K562 treated with DMSO at 1 percent for 12 hours (cell line): Measurements from ENCODE around the gene TRIM15. TPM values are rescaled to one million over a fixed set of nuclear protein-coding genes. Genes with fewer than 3 reads are reported as not detected.

Experiments
- total RNA-seq: library from RNA; unstranded; fragments of 300-600 nt; gene quantifications from 2 replicates; pipeline ENCODE4 v1.2.3, GENCODE V29; 2022; ENCODE audit not compliant: insufficient read depth

TRIM15 gene
- not detected in 2 replicates for total RNA-seq

DNA sequence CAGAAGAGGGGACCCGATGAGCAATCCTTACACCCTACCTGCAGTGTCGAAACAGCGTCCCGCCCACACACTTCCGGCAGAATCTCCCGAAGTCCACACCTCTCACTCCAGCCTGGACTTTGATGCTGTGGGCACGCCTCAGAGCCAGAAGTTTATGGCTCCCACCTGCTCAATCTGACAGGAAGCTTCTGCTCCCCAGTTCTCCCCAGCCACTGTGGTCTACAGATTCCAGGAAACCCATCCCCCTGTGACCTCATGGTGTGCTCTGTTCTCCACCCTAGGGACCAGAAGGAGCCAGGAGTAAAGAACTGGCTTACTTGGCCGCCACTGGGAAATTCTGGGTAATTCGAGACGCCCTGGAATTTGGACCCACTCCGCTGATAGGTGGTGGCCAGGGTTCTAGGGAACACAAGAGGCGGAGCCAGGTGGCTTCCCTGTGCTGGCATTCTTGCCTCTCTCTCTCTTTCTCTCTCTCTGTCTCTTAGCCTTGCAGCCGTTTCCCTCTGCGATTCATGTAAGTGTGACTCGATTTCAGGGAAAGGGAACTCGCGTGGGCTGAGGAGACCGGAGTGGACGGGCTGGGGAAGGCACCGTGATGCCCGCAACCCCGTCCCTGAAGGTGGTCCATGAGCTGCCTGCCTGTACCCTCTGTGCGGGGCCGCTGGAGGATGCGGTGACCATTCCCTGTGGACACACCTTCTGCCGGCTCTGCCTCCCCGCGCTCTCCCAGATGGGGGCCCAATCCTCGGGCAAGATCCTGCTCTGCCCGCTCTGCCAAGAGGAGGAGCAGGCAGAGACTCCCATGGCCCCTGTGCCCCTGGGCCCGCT, at the start of gene TRIM15:
Gene TRIM15, plus strand, starts transcription at position 457 of the 828 bp plus-strand sequence. Its CDS starts 139 bp downstream, at position 596.

DNA sequence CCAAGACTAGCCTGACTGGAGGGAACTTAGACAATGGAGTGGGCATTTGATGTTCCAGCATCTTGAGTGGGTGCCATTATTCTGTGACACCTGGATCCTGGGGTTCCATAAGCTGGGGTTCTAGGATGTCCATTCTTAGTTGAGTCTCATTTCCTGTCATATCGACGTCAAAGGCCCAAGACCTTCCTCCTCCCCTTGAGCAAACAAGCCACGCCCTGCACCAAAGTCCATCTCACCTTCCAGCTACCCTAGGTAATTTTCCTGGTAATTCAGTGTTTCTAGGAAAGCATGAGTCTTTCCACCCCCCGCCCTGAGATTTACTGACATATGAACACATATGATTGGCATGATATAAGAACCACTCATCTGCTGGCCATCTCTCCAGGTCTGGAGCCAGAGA, 27.6 kb upstream of the TRIM15 start, which contains the start of gene TRIM40:
Gene TRIM40, plus strand, starts transcription at position 384 of the 400 bp plus-strand sequence. CDS start 897 bp downstream, outside the sequence.

GRCh38 chr6:30160785-30161531, 2.4 kb upstream of the TRIM15 start, which contains the start of gene TRIM10:
TRIM10 (minus strand) TSS chr6:30161211; CDS start chr6:30160858, 353 bp downstream.

GRCh38 chr6:30212865-30213666, 49.7 kb downstream of the TRIM15 start, which contains the start of gene TRIM26:
TRIM26 (minus strand) TSS chr6:30213406; CDS start chr6:30199103, 14,303 bp downstream.

Other genes with a start within 250 kb of the TRIM15 start
- gene HLA-A, start 221.0 kb upstream of the TRIM15 start, total RNA-seq: not detected in 2 replicates
- 69.0 and 123 TPM in 2 replicates for gene POLR1H, start 102.3 kb upstream of the TRIM15 start, total RNA-seq
- gene PPP1R11, start 96.3 kb upstream of the TRIM15 start, total RNA-seq: 36.4 and 54.0 TPM in 2 replicates
- 0.50 and 3.3 TPM in 2 replicates for gene RNF39, start 87.8 kb upstream of the TRIM15 start, total RNA-seq
- not detected in 2 replicates for gene TRIM31, start 50.5 kb upstream of the TRIM15 start, total RNA-seq
- gene TRIM40, start 27.4 kb upstream of the TRIM15 start, total RNA-seq: not detected in 2 replicates
- gene TRIM10, start 2.3 kb upstream of the TRIM15 start, total RNA-seq: not detected in 2 replicates
- 6.0 and 13.3 TPM in 2 replicates for gene TRIM26, start 49.9 kb downstream of the TRIM15 start, total RNA-seq
- 6.4 and 16.2 TPM in 2 replicates for gene TRIM39, start 163.4 kb downstream of the TRIM15 start, total RNA-seq
- gene RPP21, start 181.6 kb downstream of the TRIM15 start, total RNA-seq: 237 and 358 TPM in 2 replicates